Naive thymus-derived CD4-positive, alpha-beta T cell (primary cell): ENCODE measurements around the gene TTF1. TPM values are rescaled to one million over a fixed set of nuclear protein-coding genes. Genes with fewer than 3 reads are reported as not detected.

Experiments
- ATAC-seq: fragments of 150-1000 bp; cut with Tn5 transposase; 2 replicates; pipeline ENCODE4 v1.10.0; 2021; ENCODE audit warnings: mild to moderate bottlenecking, moderate library complexity
- CTCF ChIA-PET: fragments of 350-600 bp; sonication (Branson Sonifier 250); formaldehyde crosslinking; loops from one replicate; lab custom pipeline; 2021; ENCODE audit warnings: antibody characterized with exemption; lab: Charles Lee
- POLR2A ChIA-PET: fragments of 350-600 bp; sonication (Branson Sonifier 250); formaldehyde crosslinking; loops from one replicate; lab custom pipeline; 2021; ENCODE audit warnings: antibody characterized with exemption, inconsistent platforms; lab: Charles Lee
- DNase-seq, 9 donors: peaks; one replicate each; pipeline versions ENCODE4 v3.0.0 to v3.0.0-alpha.2; 2020 to 2022; ENCODE audit warnings: mixed read lengths in 1 of 9
- H3K27ac ChIP-seq: one replicate; pipeline ENCODE4 v1.7.0; 2013; ENCODE audit warnings: mild to moderate bottlenecking, low read depth, low read length, moderate library complexity
- H3K27me3 ChIP-seq, 2 donors: one replicate each; pipeline ENCODE4 v1.7.0; 2013; ENCODE audit warnings: low read length in 2 of 2, mild to moderate bottlenecking in 2 of 2, moderate library complexity in 2 of 2; ENCODE audit not compliant: control insufficient read depth in 2 of 2, insufficient read depth in 2 of 2
- H3K36me3 ChIP-seq, 3 experiments: 1 replicate in 2 of 3; 2 replicates in 1 of 3; pipeline ENCODE4 v1.7.0; 2013; ENCODE audit warnings: low read length in 3 of 3, mild to moderate bottlenecking in 3 of 3, moderate library complexity in 1 of 3; ENCODE audit not compliant: insufficient read depth in 3 of 3, control insufficient read depth in 2 of 3
- H3K4me1 ChIP-seq, 2 donors: one replicate each; pipeline ENCODE4 v1.7.0; 2013; ENCODE audit warnings: low read length in 2 of 2, mild to moderate bottlenecking in 2 of 2, moderate library complexity in 1 of 2; ENCODE audit not compliant: control insufficient read depth in 2 of 2, insufficient read depth in 2 of 2
- H3K4me3 ChIP-seq: 2 replicates; pipeline ENCODE4 v1.7.0; 2013; ENCODE audit warnings: mild to moderate bottlenecking, low read length
- H3K9me3 ChIP-seq, 3 experiments: 1 replicate in 2 of 3; 2 replicates in 1 of 3; pipeline ENCODE4 v1.7.0; 2013; ENCODE audit warnings: low read length in 3 of 3; ENCODE audit not compliant: control insufficient read depth in 2 of 3
- H3K27ac Mint-ChIP-seq, 9 donors: one replicate each; pipeline ENCODE4 v1.8.0; 2020 to 2022; ENCODE audit warnings: mixed read lengths in 9 of 9, mild to moderate bottlenecking in 8 of 9, moderate library complexity in 5 of 9, inconsistent platforms in 2 of 9
- H3K27me3 Mint-ChIP-seq, 5 donors: one replicate each; pipeline ENCODE4 v1.8.0; 2021 to 2022; ENCODE audit warnings: mixed read lengths in 5 of 5, mild to moderate bottlenecking in 1 of 5
- H3K36me3 Mint-ChIP-seq, 5 donors: one replicate each; pipeline ENCODE4 v1.8.0; 2020 to 2022; ENCODE audit warnings: mixed read lengths in 5 of 5, mild to moderate bottlenecking in 3 of 5, inconsistent platforms in 1 of 5
- H3K4me1 Mint-ChIP-seq, 7 donors: one replicate each; pipeline ENCODE4 v1.8.0; 2020 to 2022; ENCODE audit warnings: mixed read lengths in 7 of 7, mild to moderate bottlenecking in 3 of 7, inconsistent platforms in 1 of 7
- H3K4me3 Mint-ChIP-seq, 10 donors: one replicate each; pipeline ENCODE4 v1.8.0; 2020 to 2022; ENCODE audit warnings: mild to moderate bottlenecking in 10 of 10, mixed read lengths in 10 of 10, moderate library complexity in 6 of 10, inconsistent platforms in 2 of 10
- H3K9me3 Mint-ChIP-seq, 11 donors: one replicate each; pipeline ENCODE4 v1.8.0; 2020 to 2022; ENCODE audit warnings: mixed read lengths in 11 of 11, mild to moderate bottlenecking in 4 of 11, inconsistent platforms in 1 of 11, moderate library complexity in 1 of 11
- intact Hi-C, 2 donors: fragments of 100-400 bp; cut with micrococcal nuclease; formaldehyde crosslinking; loops; one replicate each; pipeline ENCODE4 v1.15.1; 2023
- polyA plus RNA-seq, 2 donors: library from polyadenylated mRNA; unstranded; fragments of 300-500 nt; fragmentation: Illumina TruSeq; gene quantifications; one replicate each; pipeline ENCODE4 v1.2.3, GENCODE V29; 2021
- total RNA-seq, 6 experiments: library from RNA in 5 of 6; stranded (reverse) in 5 of 6; gene quantifications; 1 replicate in 5 of 6; 2 replicates in 1 of 6; pipeline ENCODE4 v1.2.3 and lab custom pipeline; 2021 to 2026

Gene TTF1
- total and polyA plus RNA-seq, 7 experiments from 2014 or later, result 6.3 to 26.0 (median 10.9) TPM

DNA sequence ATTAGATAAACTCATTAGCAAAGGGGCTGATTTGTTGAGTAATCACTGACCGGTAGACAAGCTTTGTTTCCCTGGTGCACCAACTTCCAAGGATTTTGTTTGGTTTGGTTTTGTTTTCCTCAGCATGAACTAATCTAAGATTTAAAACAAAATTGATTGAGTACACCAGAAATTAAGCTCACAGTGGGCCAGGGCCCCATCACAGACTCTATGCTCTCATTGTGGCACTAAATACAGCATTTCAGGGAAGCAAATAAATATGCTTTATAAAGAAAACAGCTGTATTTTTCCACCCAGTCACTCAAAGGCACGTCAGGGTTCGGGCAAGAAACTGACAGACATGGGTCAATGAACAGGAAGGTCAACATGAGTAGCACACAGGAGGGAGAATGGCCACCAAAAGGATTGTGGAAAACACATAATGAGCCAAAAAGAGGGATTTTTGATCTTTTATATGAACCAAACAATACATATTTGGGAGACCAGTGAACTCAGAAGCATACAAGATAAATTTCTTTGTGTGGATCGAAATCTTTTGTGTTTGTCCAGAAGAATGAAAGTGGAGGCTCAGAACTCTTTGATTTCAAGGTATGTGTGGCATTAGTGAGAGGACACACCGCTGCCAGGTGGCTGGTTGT is 12.2 kb upstream of the TTF1 start:
- ChIA-PET POLR2A (no interaction called here), CTCF (no interaction called here)

DNA sequence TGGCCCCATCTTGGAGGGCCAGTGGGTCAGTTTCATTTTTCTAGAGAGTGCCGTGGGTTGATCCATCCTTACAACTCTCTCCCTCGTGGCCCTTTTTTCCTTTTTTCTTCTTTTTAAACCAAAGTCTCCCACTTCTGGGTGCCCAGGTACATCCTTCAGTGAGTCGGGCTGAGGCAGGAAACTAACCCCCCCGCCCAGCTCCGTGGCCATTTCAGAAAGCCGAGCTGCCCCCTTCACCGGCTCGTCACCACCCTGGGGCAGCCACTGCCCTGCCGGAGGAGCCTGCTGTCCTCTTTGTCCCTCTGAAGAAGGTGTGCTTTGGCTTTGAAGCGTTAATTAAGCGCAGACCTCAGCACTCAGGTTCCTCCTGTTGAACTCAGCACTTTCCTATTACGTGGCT is 8.5 kb upstream of the TTF1 start:
- ATAC-seq, result no peak
- Histone ChIP-seq H3K27ac (no peak overlapping the region), H3K4me1 (peaks cover 18 to 26% of the 10 kb centered on the region in 2 donors), H3K36me3 (no peaks in the 10 kb centered on the region), H3K27me3 (peaks cover 0 to 8% of the 10 kb centered on the region in 2 donors), H3K9me3 (no peaks in the 10 kb centered on the region), H3K4me3 (no peak overlapping the region)
- Mint-ChIP-seq H3K4me1 (peaks cover 8 to 26% (median 19%) of the 10 kb centered on the region in 7 donors), H3K4me3 (no peak overlapping the region), H3K36me3 (no peaks in the 10 kb centered on the region), H3K27me3 (peaks cover 71 to 85% (median 78%) of the 10 kb centered on the region in 5 donors), H3K9me3 (no peaks in the 10 kb centered on the region), H3K27ac (no peak overlapping the region)
- DNase-seq, result no peak
- ChIA-PET POLR2A (no interaction called here), CTCF (no interaction called here)
- intact Hi-C loops, result no loop called here

More for the DNA sequence above, 12.2 kb upstream of the TTF1 start:
- Histone ChIP-seq H3K9me3 (no peaks in the 10 kb centered on the region), H3K4me1 (no peaks in the 10 kb centered on the region), H3K36me3 (no peaks in the 10 kb centered on the region), H3K4me3 (no peak overlapping the region), H3K27me3 (peaks cover 0 to 3% of the 10 kb centered on the region in 2 donors), H3K27ac (no peak overlapping the region)
- Mint-ChIP-seq H3K36me3 (no peaks in the 10 kb centered on the region), H3K27me3 (peaks cover 48 to 80% (median 64%) of the 10 kb centered on the region in 5 donors), H3K9me3 (no peaks in the 10 kb centered on the region), H3K4me1 (no peaks in the 10 kb centered on the region), H3K27ac (no peak overlapping the region), H3K4me3 (no peak overlapping the region)
- ATAC-seq, result no peak
- no peak for DNase-seq
- intact Hi-C loops, result no loop called here

DNA sequence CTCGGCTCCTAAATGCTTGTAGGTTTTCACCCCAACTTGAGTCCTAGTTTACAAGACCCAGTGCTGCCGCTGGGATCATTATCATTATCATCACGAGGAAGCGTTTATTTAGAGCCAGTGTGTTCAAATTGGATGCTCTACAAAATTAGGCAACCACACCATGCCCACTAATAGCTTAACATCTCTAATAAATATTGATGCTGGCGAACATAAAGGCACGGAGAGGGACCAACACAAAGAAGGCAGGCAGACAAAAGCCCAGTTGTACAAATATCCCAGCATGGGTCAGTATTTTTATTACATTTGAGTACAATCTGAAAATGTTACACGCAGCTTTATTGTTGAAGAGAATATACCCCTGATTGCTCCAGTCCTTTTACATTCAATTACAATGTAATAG is 8.1 kb upstream of the TTF1 start:
- Histone ChIP-seq H3K27me3 (peaks cover 0 to 8% of the 10 kb centered on the region in 2 donors), H3K36me3 (no peaks in the 10 kb centered on the region), H3K27ac (no peak overlapping the region), H3K9me3 (no peaks in the 10 kb centered on the region), H3K4me3 (no peak overlapping the region), H3K4me1 (peaks cover 19 to 29% of the 10 kb centered on the region in 2 donors)
- CTCF ChIA-PET, result no interaction called here
- POLR2A ChIA-PET, result no interaction called here
- DNase-seq, result no peak
- peaks cover 68 to 82% (median 75%) of the 10 kb centered on the region in 5 donors for H3K27me3 Mint-ChIP-seq
- ATAC-seq, result no peak
- H3K9me3 Mint-ChIP-seq, result no peaks in the 10 kb centered on the region
- H3K36me3 Mint-ChIP-seq, result no peaks in the 10 kb centered on the region
- intact Hi-C loops, result loop anchor here (5.0 kb wide), 4 partner anchors 73 to 558 kb away; no protein-coding TSS in a partner anchor
- no peak overlapping the region for H3K4me3 Mint-ChIP-seq
- no peak overlapping the region for H3K27ac Mint-ChIP-seq
- peaks cover 8 to 26% (median 19%) of the 10 kb centered on the region in 7 donors for H3K4me1 Mint-ChIP-seq

- peaks cover 8 to 26% (median 19%) of the 10 kb centered on the region in 7 donors for H3K4me1 Mint-ChIP-seq
- Histone ChIP-seq H3K4me1 (peaks cover 19 to 32% of the 10 kb centered on the region in 2 donors), H3K4me3 (no peak overlapping the region), H3K36me3 (no peaks in the 10 kb centered on the region), H3K27me3 (peaks cover 0 to 8% of the 10 kb centered on the region in 2 donors), H3K9me3 (no peaks in the 10 kb centered on the region), H3K27ac (no peak overlapping the region)
- H3K27ac Mint-ChIP-seq, result no peak overlapping the region
- H3K27me3 Mint-ChIP-seq, result peaks cover 61 to 83% (median 67%) of the 10 kb centered on the region in 5 donors
- no peak for DNase-seq
- no peaks in the 10 kb centered on the region for H3K36me3 Mint-ChIP-seq
- intact Hi-C loops, result loop anchor here (2.0 to 5.0 kb wide), 5 partner anchors 73 to 558 kb away; partner anchors contain the start of gene BARHL1 (in 1 of the 2)
- ChIA-PET CTCF (no interaction called here), POLR2A (no interaction called here)
- H3K9me3 Mint-ChIP-seq, result no peaks in the 10 kb centered on the region
- no peak for ATAC-seq
- no peak overlapping the region for H3K4me3 Mint-ChIP-seq
Observed at GRCh38 chr9:132413926-132414325, 7.3 kb upstream of the TTF1 start.

- ATAC-seq (peak; percentile 33), DNase-seq (peak in 1 of 9 donors; percentile 27)
- Mint-ChIP-seq H3K9me3 (peaks cover 0 to 2% (median 0%) of the 10 kb centered on the region in 11 donors), H3K27ac (no peak overlapping the region), H3K36me3 (no peaks in the 10 kb centered on the region), H3K27me3 (peaks cover 45 to 73% (median 49%) of the 10 kb centered on the region in 5 donors), H3K4me3 (peak overlapping the region in 4 of 10 donors; percentile 34 to 75 (median 52)), H3K4me1 (peaks cover 9 to 29% (median 20%) of the 10 kb centered on the region in 7 donors)
- ChIA-PET POLR2A (no interaction called here), CTCF (no interaction called here)
- H3K27me3 ChIP-seq, result peaks cover 0 to 8% of the 10 kb centered on the region in 2 donors
- H3K36me3 ChIP-seq, result no peaks in the 10 kb centered on the region
- H3K27ac ChIP-seq, result no peak overlapping the region
- intact Hi-C loops, result loop anchor here (2.0 to 5.0 kb wide), 5 partner anchors 75 to 560 kb away; partner anchors contain the start of gene BARHL1 (in 1 of the 2)
- H3K4me3 ChIP-seq, result no peak overlapping the region
- H3K9me3 ChIP-seq, result no peaks in the 10 kb centered on the region
- H3K4me1 ChIP-seq, result peaks cover 19 to 33% of the 10 kb centered on the region in 2 donors
Observed at GRCh38 chr9:132412089-132412488, 5.4 kb upstream of the TTF1 start.

DNA sequence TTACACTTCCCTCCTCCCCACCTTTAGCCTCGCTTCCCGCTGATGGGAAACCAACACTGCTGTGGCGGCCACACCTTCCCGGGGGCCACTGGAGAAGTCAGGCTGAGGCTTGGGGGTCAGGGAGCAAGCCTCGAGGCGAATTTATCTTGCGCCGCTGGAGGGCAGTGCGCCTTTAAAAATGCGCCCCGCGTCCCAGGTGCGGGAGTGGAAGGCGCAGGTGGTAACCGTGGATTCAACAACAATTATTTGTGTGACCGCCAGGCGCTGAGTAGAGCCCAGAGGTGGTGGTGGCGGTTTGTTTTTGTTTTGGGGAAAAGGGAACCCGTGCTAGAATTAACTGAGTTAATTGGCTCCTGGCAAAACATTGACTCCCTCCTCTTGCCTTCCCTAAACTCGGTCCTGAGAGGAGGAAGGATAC is 4.5 kb upstream of the TTF1 start:
- Histone ChIP-seq H3K27me3 (peaks cover 0 to 8% of the 10 kb centered on the region in 2 donors), H3K9me3 (no peaks in the 10 kb centered on the region), H3K4me1 (peaks cover 19 to 37% of the 10 kb centered on the region in 2 donors), H3K27ac (no peak overlapping the region), H3K4me3 (peak overlapping the region; percentile 42), H3K36me3 (peaks cover 0 to 3% (median 0%) of the 10 kb centered on the region in 3 experiments)
- H3K9me3 Mint-ChIP-seq, result peaks cover 0 to 2% (median 0%) of the 10 kb centered on the region in 11 donors
- intact Hi-C loops, result loop anchor here (1.0 to 5.0 kb wide), 9 partner anchors 76 to 561 kb away; partner anchors contain the start of gene GTF3C4 (in 1 of the 2)
- H3K27ac Mint-ChIP-seq, result peak overlapping the region in 6 of 9 donors; percentile 5 to 59 (median 31)
- peaks cover 15 to 36% (median 26%) of the 10 kb centered on the region in 7 donors for H3K4me1 Mint-ChIP-seq
- CTCF ChIA-PET, result interaction anchor here (1.1 kb wide), 1 partner anchor 388 kb away, joined by 3 read pairs; no protein-coding TSS in a partner anchor
- no peaks in the 10 kb centered on the region for H3K36me3 Mint-ChIP-seq
- H3K4me3 Mint-ChIP-seq, result peak overlapping the region; percentile 72 to 83 (median 78)
- DNase-seq (peak; percentile 47 to 71 (median 66)), ATAC-seq (peak; percentile 78)
- POLR2A ChIA-PET, result no interaction called here
- H3K27me3 Mint-ChIP-seq, result peaks cover 41 to 69% (median 48%) of the 10 kb centered on the region in 5 donors
